Measurements from ENCODE around the gene GIMD1. TPM values are rescaled to one million over a fixed set of nuclear protein-coding genes. Genes with fewer than 3 reads are reported as not detected.

Gene GIMD1
- total and polyA plus RNA-seq, 2 donors from 2014 or later = not detected

GRCh38 chr4:106384878-106385277 lies 16.3 kb upstream of the GIMD1 start:
- Histone ChIP-seq H3K9ac (ENCODE audit: low read length in 3 of 3) (no peak overlapping the region), H3K4me3 (ENCODE audit: low read length in 3 of 3) (no peak overlapping the region), H3K27me3 (ENCODE audit: control insufficient read depth, insufficient read depth, low read length) (no peaks in the 10 kb centered on the region), H3K27ac (ENCODE audit: low read depth in 2 of 2, low read length in 2 of 2) (no peak overlapping the region), H3K9me3 (ENCODE audit: control insufficient read depth in 2 of 3, insufficient read depth in 1 of 3, low read length in 3 of 3) (peaks cover 0 to 4% (median 2%) of the 10 kb centered on the region in 3 donors), H3K36me3 (ENCODE audit: control insufficient read depth in 2 of 3, insufficient read depth in 3 of 3, low read length in 3 of 3) (no peaks in the 10 kb centered on the region), H3K4me1 (ENCODE audit: control insufficient read depth in 2 of 3, insufficient read depth in 2 of 3, low read depth in 1 of 3, low read length in 3 of 3) (no peaks in the 10 kb centered on the region)
- no peak for FAIRE-seq
- peak in 1 of 5 donors; percentile 63 for DNase-seq
- intact Hi-C loops (cut with DNase I) = no loop called here
- TF ChIP-seq CTCF (IDR thresholded peaks at IDR 0.05; ENCODE audit: borderline replicate concordance, extremely low read depth, insufficient read depth) = no peak

GRCh38 chr4:106380179-106380578 lies 11.6 kb upstream of the GIMD1 start:
- Histone ChIP-seq H3K4me1 (ENCODE audit: control insufficient read depth in 2 of 3, insufficient read depth in 2 of 3, low read depth in 1 of 3, low read length in 3 of 3) (no peaks in the 10 kb centered on the region), H3K9ac (ENCODE audit: low read length in 3 of 3) (no peak overlapping the region), H3K36me3 (ENCODE audit: control insufficient read depth in 2 of 3, insufficient read depth in 3 of 3, low read length in 3 of 3) (no peaks in the 10 kb centered on the region), H3K4me3 (ENCODE audit: low read length in 3 of 3) (no peak overlapping the region), H3K27me3 (ENCODE audit: control insufficient read depth, insufficient read depth, low read length) (no peaks in the 10 kb centered on the region), H3K27ac (ENCODE audit: low read depth in 2 of 2, low read length in 2 of 2) (no peak overlapping the region), H3K9me3 (ENCODE audit: control insufficient read depth in 2 of 3, insufficient read depth in 1 of 3, low read length in 3 of 3) (no peaks in the 10 kb centered on the region)
- FAIRE-seq (no peak), DNase-seq (no peak)
- TF ChIP-seq CTCF (IDR thresholded peaks at IDR 0.05; ENCODE audit: borderline replicate concordance, extremely low read depth, insufficient read depth) = no peak
- intact Hi-C loops (cut with DNase I) = no loop called here

- H3K9ac ChIP-seq (ENCODE audit: low read length in 3 of 3) = no peak overlapping the region
- no peak overlapping the region for H3K27ac ChIP-seq (ENCODE audit: low read depth in 2 of 2, low read length in 2 of 2)
- H3K27me3 ChIP-seq (ENCODE audit: control insufficient read depth, insufficient read depth, low read length) = no peaks in the 10 kb centered on the region
- intact Hi-C loops (cut with DNase I) = no loop called here
- TF ChIP-seq CTCF (IDR thresholded peaks at IDR 0.05; ENCODE audit: borderline replicate concordance, extremely low read depth, insufficient read depth) = no peak
- no peaks in the 10 kb centered on the region for H3K4me1 ChIP-seq (ENCODE audit: control insufficient read depth in 2 of 3, insufficient read depth in 2 of 3, low read depth in 1 of 3, low read length in 3 of 3)
- DNase-seq (no peak), FAIRE-seq (no peak)
- H3K9me3 ChIP-seq (ENCODE audit: control insufficient read depth in 2 of 3, insufficient read depth in 1 of 3, low read length in 3 of 3) = no peaks in the 10 kb centered on the region
- H3K36me3 ChIP-seq (ENCODE audit: control insufficient read depth in 2 of 3, insufficient read depth in 3 of 3, low read length in 3 of 3) = no peaks in the 10 kb centered on the region
- no peak overlapping the region for H3K4me3 ChIP-seq (ENCODE audit: low read length in 3 of 3)
Observed at GRCh38 chr4:106373026-106373425, 4.4 kb upstream of the GIMD1 start.

GRCh38 chr4:106371161-106371560 lies 2.6 kb upstream of the GIMD1 start:
- no peak for TF ChIP-seq CTCF (IDR thresholded peaks at IDR 0.05; ENCODE audit: borderline replicate concordance, extremely low read depth, insufficient read depth)
- H3K36me3 ChIP-seq (ENCODE audit: control insufficient read depth in 2 of 3, insufficient read depth in 3 of 3, low read length in 3 of 3) = no peaks in the 10 kb centered on the region
- no peak for FAIRE-seq

More at GRCh38 chr4:106371161-106371560, 2.6 kb upstream of the GIMD1 start:
- Histone ChIP-seq H3K27ac (ENCODE audit: low read depth in 2 of 2, low read length in 2 of 2) (no peak overlapping the region), H3K27me3 (ENCODE audit: control insufficient read depth, insufficient read depth, low read length) (no peaks in the 10 kb centered on the region), H3K4me1 (ENCODE audit: control insufficient read depth in 2 of 3, insufficient read depth in 2 of 3, low read depth in 1 of 3, low read length in 3 of 3) (no peaks in the 10 kb centered on the region), H3K9ac (ENCODE audit: low read length in 3 of 3) (no peak overlapping the region), H3K9me3 (ENCODE audit: control insufficient read depth in 2 of 3, insufficient read depth in 1 of 3, low read length in 3 of 3) (no peaks in the 10 kb centered on the region), H3K4me3 (ENCODE audit: low read length in 3 of 3) (no peak overlapping the region)
- no peak for DNase-seq
- intact Hi-C loops (cut with DNase I) = no loop called here

Data from kidney (tissue), 14 donors.